CD14-positive monocyte (primary cell): ENCODE data around the gene IL17RA. TPM values are rescaled to one million over a fixed set of nuclear protein-coding genes. Genes with fewer than 3 reads are reported as not detected.
A peak's percentile ranks its signal among the peaks of the same experiment; 100 is the strongest.

Experiments
- DNase-seq, 3 donors: peaks; one replicate each; pipeline ENCODE4 v3.0.0-alpha.2; 2011 to 2022
- H2AFZ ChIP-seq: 2 replicates; pipeline ENCODE4 v1.6.0; 2012; ENCODE audit warnings: mild to moderate bottlenecking, low read depth, low read length, inconsistent platforms; ENCODE audit not compliant: insufficient read depth, poor library complexity, severe bottlenecking
- H3K27ac ChIP-seq, 2 donors: 1 replicate in 1 of 2; 2 replicates in 1 of 2; pipeline ENCODE4 v1.5.1; 2012 to 2013; ENCODE audit warnings: low read length in 2 of 2, control low read depth in 1 of 2, inconsistent platforms in 1 of 2, low read depth in 1 of 2, mild to moderate bottlenecking in 1 of 2
- H3K27me3 ChIP-seq, 2 donors: one replicate each; pipeline versions ENCODE4 v1.6.0 to v1.6.1; 2011 to 2013; ENCODE audit warnings: low read length in 2 of 2; ENCODE audit not compliant: control insufficient read depth in 2 of 2, insufficient read depth in 2 of 2
- H3K36me3 ChIP-seq, 2 donors: replicated peaks in 1 of 2; 1 replicate in 1 of 2; 2 replicates in 1 of 2; pipeline versions ENCODE4 v1.5.1 to v1.6.1; 2012 to 2013; ENCODE audit warnings: low read length in 2 of 2, control low read depth in 1 of 2, inconsistent platforms in 1 of 2, mild to moderate bottlenecking in 1 of 2; ENCODE audit not compliant: insufficient read depth in 2 of 2, control insufficient read depth in 1 of 2
- H3K4me1 ChIP-seq, 2 donors: 1 replicate in 1 of 2; 2 replicates in 1 of 2; pipeline versions ENCODE4 v1.5.1 to v1.6.1; 2012 to 2013; ENCODE audit warnings: low read length in 2 of 2, control low read depth in 1 of 2, inconsistent platforms in 1 of 2, mild to moderate bottlenecking in 1 of 2, moderate library complexity in 1 of 2; ENCODE audit not compliant: insufficient read depth in 2 of 2, control insufficient read depth in 1 of 2
- H3K4me2 ChIP-seq: replicated peaks from 2 replicates; pipeline ENCODE3; 2012; ENCODE audit warnings: low read length, moderate library complexity, mild to moderate bottlenecking; ENCODE audit not compliant: poor library complexity, severe bottlenecking; ENCODE audit errors: extremely low read depth
- H3K4me3 ChIP-seq, 3 experiments: fragments of 200-600 bp in 1 of 3; sonication (generic) in 1 of 3; replicated peaks in 1 of 3; 1 replicate in 2 of 3; 2 replicates in 1 of 3; pipeline ENCODE4 v1.5.1; 2011 to 2013; ENCODE audit warnings: low read length in 3 of 3, mild to moderate bottlenecking in 3 of 3, control low read depth in 2 of 3, low read depth in 2 of 3, inconsistent platforms in 1 of 3, moderate library complexity in 1 of 3
- H3K79me2 ChIP-seq: 2 replicates; pipeline ENCODE4 v1.6.0; 2012; ENCODE audit warnings: mild to moderate bottlenecking, control low read depth, inconsistent platforms, low read length, moderate library complexity; ENCODE audit not compliant: insufficient read depth
- H3K9ac ChIP-seq: 2 replicates; pipeline ENCODE4 v1.6.0; 2017; ENCODE audit warnings: low read length, mild to moderate bottlenecking; ENCODE audit not compliant: insufficient read depth, poor library complexity, severe bottlenecking
- H3K9me3 ChIP-seq, 2 donors: replicated peaks in 1 of 2; 1 replicate in 1 of 2; 2 replicates in 1 of 2; pipeline versions ENCODE4 v1.5.1 to v1.6.1; 2012 to 2013; ENCODE audit warnings: low read length in 2 of 2, control low read depth in 1 of 2; ENCODE audit not compliant: control insufficient read depth in 1 of 2, insufficient read depth in 1 of 2
- H4K20me1 ChIP-seq: 2 replicates; pipeline ENCODE4 v1.6.0; 2012; ENCODE audit warnings: mild to moderate bottlenecking, low read length, control low read depth, moderate library complexity; ENCODE audit not compliant: insufficient read depth
- H3K27ac Mint-ChIP-seq, 7 donors: one replicate each; pipeline ENCODE4 v1.8.0; 2020; ENCODE audit warnings: mild to moderate bottlenecking in 7 of 7, mixed read lengths in 7 of 7, moderate library complexity in 6 of 7, inconsistent platforms in 2 of 7
- H3K27me3 Mint-ChIP-seq, 3 donors: one replicate each; pipeline ENCODE4 v1.8.0; 2021 to 2022; ENCODE audit warnings: low read depth in 3 of 3, mild to moderate bottlenecking in 3 of 3, mixed read lengths in 3 of 3, moderate library complexity in 3 of 3, inconsistent platforms in 1 of 3
- H3K36me3 Mint-ChIP-seq, 2 donors: one replicate each; pipeline ENCODE4 v1.8.0; 2020; ENCODE audit warnings: mixed read lengths in 2 of 2, inconsistent platforms in 1 of 2, mild to moderate bottlenecking in 1 of 2
- H3K4me1 Mint-ChIP-seq: one replicate; pipeline ENCODE4 v1.8.0; 2020; ENCODE audit warnings: mild to moderate bottlenecking, mixed read lengths
- H3K4me3 Mint-ChIP-seq, 2 donors: one replicate each; pipeline ENCODE4 v1.8.0; 2020; ENCODE audit warnings: mild to moderate bottlenecking in 2 of 2, mixed read lengths in 2 of 2, moderate library complexity in 1 of 2
- H3K9me3 Mint-ChIP-seq, 7 donors: one replicate each; pipeline ENCODE4 v1.8.0; 2020 to 2022; ENCODE audit warnings: mixed read lengths in 7 of 7, mild to moderate bottlenecking in 6 of 7, moderate library complexity in 6 of 7, inconsistent platforms in 2 of 7
- CTCF ChIP-seq: fragments of 200-600 bp; IDR thresholded peaks from one replicate; pipeline ENCODE4 v1.8.0; 2022; ENCODE audit warnings: antibody characterized with exemption, mild to moderate bottlenecking
- WGBS: methylation state at CpG from one replicate; pipeline ENCODE4 v1.1.5; 2013; ENCODE audit warnings: missing lambda C conversion rate; ENCODE audit not compliant: insufficient coverage; 5-methylcytosine and 5-hydroxymethylcytosine counted together
- intact Hi-C, 2 donors: fragments of 100-400 bp; cut with micrococcal nuclease; formaldehyde crosslinking; loops; one replicate each; pipeline versions ENCODE4 v1.15.0 to v1.15.1; 2023
- polyA plus RNA-seq, 3 donors: library from polyadenylated mRNA; depleted of rRNA in 1 of 3; unstranded in 2 of 3; stranded (reverse) in 1 of 3; fragments of 300-500 nt in 2 of 3; fragments of >200 nt in 1 of 3; fragmentation: Illumina TruSeq in 2 of 3; gene quantifications; 1 replicate in 2 of 3; 2 replicates in 1 of 3; pipeline ENCODE4 v1.2.3, GENCODE V29; 2012 to 2021

IL17RA gene
- polyA plus RNA-seq, 3 donors, result 68.3 to 118 (median 96.7) TPM

DNA sequence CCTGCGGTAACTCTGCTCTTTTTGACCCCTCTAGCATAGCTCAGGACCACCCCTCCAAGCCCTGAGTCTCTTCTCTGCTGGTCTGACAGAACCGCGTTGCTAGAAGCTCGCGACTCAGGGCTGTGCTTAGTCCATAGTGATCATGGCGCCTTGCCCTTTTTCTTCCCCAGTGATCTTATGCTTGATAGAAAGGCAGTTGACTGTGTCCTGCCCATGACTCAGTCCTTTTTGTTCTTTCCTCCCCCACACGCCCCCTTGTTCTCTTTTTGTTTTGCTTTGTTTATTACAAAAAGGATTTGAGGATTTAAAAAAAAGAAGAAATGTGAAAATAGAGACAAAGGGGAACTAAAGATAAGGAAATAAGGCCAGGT, 17.5 kb downstream of the IL17RA start:
- peak overlapping the region; percentile 78 to 97 (median 94) for H3K27ac Mint-ChIP-seq

DNA sequence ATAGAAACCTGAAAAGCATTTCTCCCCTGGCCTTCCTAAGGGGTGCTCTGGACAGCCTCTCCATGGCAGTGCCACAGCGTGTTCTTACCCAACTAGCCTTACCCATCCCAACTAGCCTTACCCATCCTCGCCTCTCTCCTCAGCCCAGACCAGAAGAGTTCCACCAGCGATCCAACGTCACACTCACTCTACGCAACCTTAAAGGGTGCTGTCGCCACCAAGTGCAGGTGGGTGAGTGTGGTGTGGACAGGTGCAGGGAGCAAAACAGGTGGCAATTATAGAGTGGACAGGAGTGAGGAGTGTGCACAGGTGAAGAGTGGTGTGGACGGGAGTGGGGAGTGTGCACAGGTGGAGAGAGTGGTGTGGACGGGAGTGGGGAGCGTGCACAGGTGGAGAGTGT, 18.6 kb downstream of the IL17RA start:
- H3K79me2 ChIP-seq, result peaks cover 80% of the 10 kb centered on the region
- Mint-ChIP-seq H3K27ac (peak overlapping the region; percentile 47 to 94 (median 78)), H3K27me3 (peaks cover 0 to 2% (median 0%) of the 10 kb centered on the region in 3 donors), H3K9me3 (peaks cover 0 to 2% (median 0%) of the 10 kb centered on the region in 7 donors), H3K36me3 (peaks cover 80 to 91% of the 10 kb centered on the region in 2 donors), H3K4me3 (no peak overlapping the region), H3K4me1 (peaks cover 94% of the 10 kb centered on the region)
- H3K4me1 ChIP-seq, result peaks cover 100% of the 10 kb centered on the region in 2 donors
- H2AFZ ChIP-seq, result no peak overlapping the region
- no peak for DNase-seq
- H3K9ac ChIP-seq, result no peak overlapping the region
- no peaks in the 10 kb centered on the region for H3K9me3 ChIP-seq
- H3K4me2 ChIP-seq, result peak overlapping the region; percentile 7
- H4K20me1 ChIP-seq, result peaks cover 74% of the 10 kb centered on the region
- TF ChIP-seq CTCF, result no peak
- H3K27ac ChIP-seq, result peak overlapping the region; percentile 62 to 80
- H3K4me3 ChIP-seq, result peak overlapping the region in 1 of 3 experiments; percentile 22
- intact Hi-C loops, result loop anchor here (10.0 kb wide), 2 partner anchors 141 to 671 kb away; partner anchors contain the start of gene BID (in 1 of the 2)
- H3K27me3 ChIP-seq, result no peaks in the 10 kb centered on the region
- 97% methylated on average over 6 of the region's 9 CpGs for WGBS
- peaks cover 85 to 91% of the 10 kb centered on the region in 2 donors for H3K36me3 ChIP-seq

More for the DNA sequence above, 17.5 kb downstream of the IL17RA start:
- peaks cover 80% of the 10 kb centered on the region for H4K20me1 ChIP-seq
- H3K4me1 ChIP-seq, result peaks cover 100% of the 10 kb centered on the region in 2 donors
- peak; percentile 38 to 63 (median 60) for DNase-seq
- TF ChIP-seq CTCF, result no peak
- peak overlapping the region in 1 of 2 donors; percentile 48 for H3K4me3 Mint-ChIP-seq
- WGBS, result 56% methylated on average over 5 of the region's 7 CpGs
- peak overlapping the region; percentile 54 for H3K4me2 ChIP-seq
- peaks cover 0 to 2% (median 2%) of the 10 kb centered on the region in 3 donors for H3K27me3 Mint-ChIP-seq
- peak overlapping the region; percentile 80 to 87 for H3K27ac ChIP-seq
- H3K36me3 Mint-ChIP-seq, result peaks cover 78 to 90% of the 10 kb centered on the region in 2 donors
- peaks cover 82 to 88% of the 10 kb centered on the region in 2 donors for H3K36me3 ChIP-seq
- H2AFZ ChIP-seq, result no peak overlapping the region
- no peaks in the 10 kb centered on the region for H3K27me3 ChIP-seq
- H3K4me3 ChIP-seq, result peak overlapping the region in 1 of 3 experiments; percentile 57
- no peaks in the 10 kb centered on the region for H3K9me3 ChIP-seq
- intact Hi-C loops, result loop anchor here (10.0 kb wide), 2 partner anchors 143 to 673 kb away; partner anchors contain the start of gene BID (in 1 of the 2)
- peak overlapping the region; percentile 6 for H3K9ac ChIP-seq
- H3K79me2 ChIP-seq, result peaks cover 78% of the 10 kb centered on the region
- H3K4me1 Mint-ChIP-seq, result peaks cover 94% of the 10 kb centered on the region
- peaks cover 0 to 3% (median 0%) of the 10 kb centered on the region in 7 donors for H3K9me3 Mint-ChIP-seq
